ENCODE results near the gene EDNRA. TPM values are rescaled to one million over a fixed set of nuclear protein-coding genes. Genes with fewer than 3 reads are reported as not detected.
A peak's percentile ranks its signal among the peaks of the same experiment; 100 is the strongest.

Gene EDNRA
- total RNA-seq, 1 donor from 2014 or later = 5.8 TPM

- H3K4me1 Mint-ChIP-seq = peaks cover 13% of the 10 kb centered on the region
- TF ChIP-seq CTCF (conservative IDR thresholded peaks at IDR 0.05) = no peak
- H3K27me3 Mint-ChIP-seq (ENCODE audit: low read depth) = no peaks in the 10 kb centered on the region
- no peaks in the 10 kb centered on the region for H3K9me3 Mint-ChIP-seq
- no peak overlapping the region for H3K27ac Mint-ChIP-seq (ENCODE audit: unreplicated experiment)
- no peak overlapping the region for H3K4me3 Mint-ChIP-seq
- no peaks in the 10 kb centered on the region for H3K36me3 Mint-ChIP-seq (ENCODE audit: low read depth)
- DNase-seq (ENCODE audit: low read depth, low spot score) = no peak
Measured at GRCh38 chr4:147488556-147488955, 7.7 kb downstream of the EDNRA start.

DNA sequence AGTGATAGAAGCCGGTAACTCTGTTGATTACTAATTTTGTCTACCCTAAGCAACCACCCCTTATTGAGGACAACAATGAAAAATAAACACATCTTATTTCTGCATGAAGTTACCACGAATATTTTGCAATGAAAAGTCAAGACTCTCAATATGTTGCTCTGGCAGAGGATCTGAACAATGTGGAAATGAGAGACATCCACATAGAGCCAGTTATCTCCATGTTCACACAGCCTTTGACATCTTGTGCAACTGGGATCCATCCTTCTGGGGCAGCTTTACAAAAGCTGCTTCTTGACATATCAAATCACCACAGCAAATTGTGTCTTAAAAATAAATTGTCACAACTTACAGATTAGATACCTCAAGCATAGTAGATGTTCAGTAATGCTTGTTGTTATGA, 10.2 kb downstream of the EDNRA start:
- DNase-seq (ENCODE audit: low read depth, low spot score) = no peak
- Mint-ChIP-seq H3K9me3 (peaks cover 4% of the 10 kb centered on the region), H3K36me3 (ENCODE audit: low read depth) (no peaks in the 10 kb centered on the region), H3K4me1 (peaks cover 26% of the 10 kb centered on the region), H3K27me3 (ENCODE audit: low read depth) (no peaks in the 10 kb centered on the region), H3K4me3 (no peak overlapping the region), H3K27ac (ENCODE audit: unreplicated experiment) (no peak overlapping the region)
- no peak for TF ChIP-seq CTCF (conservative IDR thresholded peaks at IDR 0.05)

DNA sequence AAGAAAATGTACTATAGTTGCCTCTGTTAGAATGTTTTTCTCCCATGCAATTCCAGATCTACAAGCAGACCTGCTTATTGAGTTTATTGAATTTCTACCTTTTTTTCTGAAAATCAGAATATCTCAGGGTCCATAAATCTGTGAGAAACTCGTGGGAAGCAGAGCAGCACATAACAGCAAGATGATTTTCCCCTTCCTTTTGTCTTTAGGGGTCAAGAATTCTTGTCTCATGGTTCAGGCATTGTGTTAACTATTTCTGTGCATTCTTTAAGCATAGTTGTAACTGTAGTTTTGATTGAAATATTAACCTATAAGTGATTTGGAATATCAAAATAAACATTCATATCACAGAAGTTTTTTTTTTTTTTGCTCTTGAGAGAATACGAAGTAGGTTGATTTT, 11.4 kb downstream of the EDNRA start:
- no peak for TF ChIP-seq CTCF (conservative IDR thresholded peaks at IDR 0.05)

DNA sequence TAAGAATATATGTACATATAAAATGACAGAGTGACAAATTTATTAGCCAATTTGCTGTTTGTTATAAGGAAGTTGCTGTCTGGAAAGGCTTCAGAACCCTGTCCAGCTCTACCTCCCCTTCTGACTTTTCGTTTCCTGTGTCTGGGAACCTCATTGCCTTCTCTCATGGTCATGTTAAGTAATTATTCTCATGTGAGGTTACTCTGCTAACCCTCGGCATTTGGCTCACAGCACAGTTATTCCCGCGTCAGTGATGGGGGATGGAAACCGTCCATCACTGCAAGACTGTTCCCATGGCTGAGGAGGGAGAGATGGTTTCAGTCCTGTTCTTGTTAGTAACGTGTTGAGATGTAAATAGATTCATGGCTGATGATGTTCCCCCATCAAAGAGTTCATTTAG, 11.9 kb downstream of the EDNRA start:
- DNase-seq (ENCODE audit: low read depth, low spot score) = no peak
- peaks cover 4% of the 10 kb centered on the region for H3K9me3 Mint-ChIP-seq
- H3K4me3 Mint-ChIP-seq = no peak overlapping the region
- no peaks in the 10 kb centered on the region for H3K36me3 Mint-ChIP-seq (ENCODE audit: low read depth)
- no peaks in the 10 kb centered on the region for H3K27me3 Mint-ChIP-seq (ENCODE audit: low read depth)
- H3K4me1 Mint-ChIP-seq = peaks cover 30% of the 10 kb centered on the region
- TF ChIP-seq CTCF (conservative IDR thresholded peaks at IDR 0.05) = no peak
- H3K27ac Mint-ChIP-seq (ENCODE audit: unreplicated experiment) = peak overlapping the region; percentile 45

More for the DNA sequence above, 11.4 kb downstream of the EDNRA start:
- Mint-ChIP-seq H3K27ac (ENCODE audit: unreplicated experiment) (no peak overlapping the region), H3K4me1 (peaks cover 30% of the 10 kb centered on the region), H3K36me3 (ENCODE audit: low read depth) (no peaks in the 10 kb centered on the region), H3K9me3 (peaks cover 4% of the 10 kb centered on the region), H3K4me3 (no peak overlapping the region), H3K27me3 (ENCODE audit: low read depth) (no peaks in the 10 kb centered on the region)
- DNase-seq (ENCODE audit: low read depth, low spot score) = no peak

- TF ChIP-seq CTCF (conservative IDR thresholded peaks at IDR 0.05) = no peak
- Mint-ChIP-seq H3K4me1 (peaks cover 30% of the 10 kb centered on the region), H3K9me3 (peaks cover 4% of the 10 kb centered on the region), H3K4me3 (no peak overlapping the region), H3K36me3 (ENCODE audit: low read depth) (no peaks in the 10 kb centered on the region), H3K27ac (ENCODE audit: unreplicated experiment) (peak overlapping the region; percentile 45), H3K27me3 (ENCODE audit: low read depth) (no peaks in the 10 kb centered on the region)
- no peak for DNase-seq (ENCODE audit: low read depth, low spot score)
Measured at GRCh38 chr4:147493307-147493706, 12.4 kb downstream of the EDNRA start.

DNA sequence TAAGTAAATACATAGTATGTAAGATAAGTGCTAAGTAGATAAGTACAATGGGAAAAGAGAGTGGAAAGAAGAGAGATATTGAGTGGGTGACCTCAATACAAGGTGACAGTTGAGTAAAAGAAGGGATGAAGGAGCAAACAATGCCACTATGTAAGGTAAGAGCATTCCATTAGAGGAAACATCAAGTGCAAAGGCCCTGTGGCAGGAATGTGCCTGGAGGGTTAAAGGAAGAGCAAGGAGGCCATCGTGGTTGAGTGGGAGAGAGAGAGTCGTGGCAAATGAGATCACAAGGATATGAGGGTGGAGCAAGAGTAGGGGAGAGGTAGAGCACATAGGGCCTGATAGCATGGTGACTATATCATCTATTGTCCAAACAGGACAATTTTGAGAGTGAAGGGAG, 13.4 kb downstream of the EDNRA start:
- H3K36me3 Mint-ChIP-seq (ENCODE audit: low read depth) = no peaks in the 10 kb centered on the region
- H3K9me3 Mint-ChIP-seq = peaks cover 4% of the 10 kb centered on the region
- no peak for DNase-seq (ENCODE audit: low read depth, low spot score)
- no peak overlapping the region for H3K4me3 Mint-ChIP-seq
- H3K4me1 Mint-ChIP-seq = peaks cover 30% of the 10 kb centered on the region
- no peak overlapping the region for H3K27ac Mint-ChIP-seq (ENCODE audit: unreplicated experiment)
- TF ChIP-seq CTCF (conservative IDR thresholded peaks at IDR 0.05) = no peak
- no peaks in the 10 kb centered on the region for H3K27me3 Mint-ChIP-seq (ENCODE audit: low read depth)
